IgD-negative memory B cell (primary cell): ENCODE data around the gene HAX1. TPM values are rescaled to one million over a fixed set of nuclear protein-coding genes. Genes with fewer than 3 reads are reported as not detected.
A peak's percentile ranks its signal among the peaks of the same experiment; 100 is the strongest.
"Not testable (repeated sequence)": the region's sequence is repeated elsewhere in the genome, so short reads cannot be mapped to it uniquely, and the experiment has no call there.

ENCODE experiments used
- H3K27ac Mint-ChIP-seq, 3 donors: one replicate each; pipeline ENCODE4 v1.8.0; 2020 to 2022; ENCODE audit warnings: mild to moderate bottlenecking in 3 of 3, mixed read lengths in 3 of 3, moderate library complexity in 1 of 3
- H3K27me3 Mint-ChIP-seq: one replicate; pipeline ENCODE4 v1.8.0; 2021; ENCODE audit warnings: mixed read lengths
- H3K36me3 Mint-ChIP-seq: one replicate; pipeline ENCODE4 v1.8.0; 2020; ENCODE audit warnings: mild to moderate bottlenecking, mixed read lengths
- H3K4me1 Mint-ChIP-seq, 3 donors: one replicate each; pipeline ENCODE4 v1.8.0; 2020 to 2022; ENCODE audit warnings: mixed read lengths in 3 of 3, mild to moderate bottlenecking in 1 of 3
- H3K4me3 Mint-ChIP-seq, 4 donors: one replicate each; pipeline ENCODE4 v1.8.0; 2020 to 2022; ENCODE audit warnings: mild to moderate bottlenecking in 4 of 4, mixed read lengths in 4 of 4, moderate library complexity in 3 of 4
- H3K9me3 Mint-ChIP-seq, 3 donors: one replicate each; pipeline ENCODE4 v1.8.0; 2020 to 2021; ENCODE audit warnings: mixed read lengths in 3 of 3, mild to moderate bottlenecking in 1 of 3
- polyA plus RNA-seq: library from polyadenylated mRNA; unstranded; fragments of 300-500 nt; fragmentation: Illumina TruSeq; gene quantifications from one replicate; pipeline ENCODE4 v1.2.3, GENCODE V29; 2021

The HAX1 gene
- polyA plus RNA-seq, 1 donor from 2014 or later = 119 TPM

- Mint-ChIP-seq H3K27me3 (no peaks in the 10 kb centered on the region), H3K36me3 (peaks cover 1% of the 10 kb centered on the region), H3K4me1 (peaks cover 0 to 2% (median 0%) of the 10 kb centered on the region in 3 donors), H3K27ac (no peak overlapping the region), H3K9me3 (no peaks in the 10 kb centered on the region), H3K4me3 (no peak overlapping the region)
Measured at GRCh38 chr1:154260127-154260526, 12.3 kb upstream of the HAX1 start.

GRCh38 chr1:154263465-154264332 is 8.7 kb upstream of the HAX1 start:
- Mint-ChIP-seq H3K4me1 (no peaks in the 10 kb centered on the region), H3K36me3 (peaks cover 1% of the 10 kb centered on the region), H3K4me3 (no peak overlapping the region)

DNA sequence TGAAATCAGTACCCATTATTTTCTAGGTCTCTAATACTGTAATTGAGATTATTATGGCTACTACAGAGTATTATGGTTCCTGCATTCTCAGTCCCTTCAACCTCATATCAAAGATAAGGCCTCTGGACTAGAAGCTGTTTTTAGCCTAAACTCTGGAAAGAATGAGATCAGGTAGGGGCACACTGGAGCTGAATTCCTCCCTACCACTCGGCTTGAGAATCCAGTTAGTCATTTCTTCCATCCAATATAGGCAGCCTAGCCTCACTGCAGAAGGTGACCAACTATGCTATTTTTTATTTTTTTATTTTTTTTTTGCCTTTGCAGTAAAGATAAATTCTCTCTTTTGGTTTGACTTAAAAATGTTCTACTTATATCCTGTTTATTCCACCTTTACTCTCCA is 8.0 kb upstream of the HAX1 start:
- Mint-ChIP-seq H3K9me3 (no peaks in the 10 kb centered on the region), H3K36me3 (peaks cover 1% of the 10 kb centered on the region), H3K4me3 (no peak overlapping the region), H3K27me3 (no peaks in the 10 kb centered on the region), H3K27ac (peak overlapping the region in 1 of 3 donors; percentile 35), H3K4me1 (no peaks in the 10 kb centered on the region)

More at GRCh38 chr1:154263465-154264332, 8.7 kb upstream of the HAX1 start:
- H3K27ac Mint-ChIP-seq = peak overlapping the region; percentile 32 to 35 (median 35)
- no peaks in the 10 kb centered on the region for H3K9me3 Mint-ChIP-seq
- no peaks in the 10 kb centered on the region for H3K27me3 Mint-ChIP-seq

- H3K4me1 Mint-ChIP-seq = peaks cover 0 to 3% (median 0%) of the 10 kb centered on the region in 3 donors
- no peaks in the 10 kb centered on the region for H3K9me3 Mint-ChIP-seq
- H3K27me3 Mint-ChIP-seq = no peaks in the 10 kb centered on the region
- H3K27ac Mint-ChIP-seq = peak overlapping the region; percentile 0 to 35 (median 28)
- H3K36me3 Mint-ChIP-seq = peaks cover 1% of the 10 kb centered on the region
- no peak overlapping the region for H3K4me3 Mint-ChIP-seq
Measured at GRCh38 chr1:154265586-154265985, 6.8 kb upstream of the HAX1 start.

- H3K27me3 Mint-ChIP-seq = no peaks in the 10 kb centered on the region
- H3K27ac Mint-ChIP-seq = peak overlapping the region; percentile 90 to 99 (median 93)
- peaks cover 2% of the 10 kb centered on the region for H3K36me3 Mint-ChIP-seq
- H3K4me3 Mint-ChIP-seq = peak overlapping the region in 2 of 4 donors; percentile 54 to 98
- no peaks in the 10 kb centered on the region for H3K9me3 Mint-ChIP-seq
- peaks cover 15 to 25% (median 18%) of the 10 kb centered on the region in 3 donors for H3K4me1 Mint-ChIP-seq
Measured at GRCh38 chr1:154270833-154271232, 1.6 kb upstream of the HAX1 start.

DNA sequence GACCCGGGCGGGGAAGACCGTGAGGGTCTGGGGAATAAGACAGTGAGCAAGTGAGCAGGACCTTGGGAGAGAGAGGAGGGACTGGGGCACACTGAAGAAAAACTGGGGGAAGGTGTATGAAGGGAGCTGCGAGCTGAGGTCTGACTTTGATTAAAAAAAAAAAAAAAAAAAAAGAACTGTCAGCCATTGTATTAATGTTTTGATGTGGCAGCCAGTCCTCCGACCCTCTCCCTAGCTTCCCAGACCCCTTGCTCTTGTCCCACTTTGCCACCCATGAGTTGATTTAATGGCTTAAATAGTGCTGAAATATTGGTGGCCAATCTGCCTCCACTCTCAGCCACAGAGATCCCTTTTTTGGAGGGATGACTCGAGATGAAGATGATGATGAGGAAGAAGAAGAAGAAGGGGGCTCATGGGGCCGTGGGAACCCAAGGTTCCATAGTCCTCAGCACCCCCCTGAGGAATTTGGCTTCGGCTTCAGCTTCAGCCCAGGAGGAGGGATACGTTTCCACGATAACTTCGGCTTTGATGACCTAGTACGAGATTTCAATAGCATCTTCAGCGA is 652 bp downstream of the HAX1 start:
- peaks cover 15 to 25% (median 18%) of the 10 kb centered on the region in 3 donors for H3K4me1 Mint-ChIP-seq
- H3K27me3 Mint-ChIP-seq = no peaks in the 10 kb centered on the region
- peak overlapping the region; percentile 90 to 99 (median 98) for H3K27ac Mint-ChIP-seq
- peak overlapping the region; percentile 96 to 98 (median 97) for H3K4me3 Mint-ChIP-seq
- H3K9me3 Mint-ChIP-seq = no peaks in the 10 kb centered on the region
- peaks cover 2% of the 10 kb centered on the region for H3K36me3 Mint-ChIP-seq

GRCh38 chr1:154276797-154277196 is 4.4 kb downstream of the HAX1 start:
- Mint-ChIP-seq H3K4me3 (no peak overlapping the region), H3K36me3 (peaks cover 2% of the 10 kb centered on the region)

GRCh38 chr1:154287591-154287990 is 15.2 kb downstream of the HAX1 start:
- H3K27me3 Mint-ChIP-seq, H3K4me3 Mint-ChIP-seq, H3K4me1 Mint-ChIP-seq, H3K27ac Mint-ChIP-seq, H3K36me3 Mint-ChIP-seq, H3K9me3 Mint-ChIP-seq: not testable (repeated sequence)

More at GRCh38 chr1:154276797-154277196, 4.4 kb downstream of the HAX1 start:
- H3K9me3 Mint-ChIP-seq = no peaks in the 10 kb centered on the region
- H3K27ac Mint-ChIP-seq = no peak overlapping the region
- H3K27me3 Mint-ChIP-seq = no peaks in the 10 kb centered on the region
- H3K4me1 Mint-ChIP-seq = peaks cover 10 to 17% (median 13%) of the 10 kb centered on the region in 3 donors

DNA sequence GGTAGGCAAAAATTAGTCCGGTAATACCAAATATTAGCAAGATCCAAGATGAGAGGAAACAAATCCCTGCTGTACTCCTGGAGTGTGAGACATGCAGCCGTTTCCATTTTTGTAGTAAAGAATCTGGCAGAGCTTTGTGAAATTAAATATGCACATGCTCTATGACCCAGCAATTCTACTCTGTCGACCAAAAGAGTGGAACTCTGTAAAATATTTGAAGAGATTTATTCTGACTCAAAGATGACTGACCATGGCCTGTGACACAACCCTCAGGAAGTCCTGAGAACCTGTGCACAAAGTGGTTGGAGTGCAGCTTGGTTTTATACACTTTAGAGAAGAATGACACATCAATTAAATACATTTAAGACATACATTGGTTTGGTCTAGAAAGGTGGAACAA is 16.2 kb downstream of the HAX1 start:
- H3K4me3 Mint-ChIP-seq = no peak overlapping the region
- H3K27ac Mint-ChIP-seq = no peak overlapping the region
- H3K36me3 Mint-ChIP-seq = no peaks in the 10 kb centered on the region
- no peaks in the 10 kb centered on the region for H3K4me1 Mint-ChIP-seq
- peaks cover 5% of the 10 kb centered on the region for H3K27me3 Mint-ChIP-seq
- peaks cover 0 to 9% (median 0%) of the 10 kb centered on the region in 3 donors for H3K9me3 Mint-ChIP-seq

- Mint-ChIP-seq H3K4me3 (no peak overlapping the region), H3K27me3 (peaks cover 5% of the 10 kb centered on the region), H3K27ac (no peak overlapping the region), H3K9me3 (peaks cover 2 to 17% (median 10%) of the 10 kb centered on the region in 3 donors), H3K36me3 (peaks cover 4% of the 10 kb centered on the region), H3K4me1 (no peaks in the 10 kb centered on the region)
Measured at GRCh38 chr1:154290921-154291320, 18.5 kb downstream of the HAX1 start.

GRCh38 chr1:154295408-154296235 is 23.2 kb downstream of the HAX1 start:
- Mint-ChIP-seq H3K27me3 (no peaks in the 10 kb centered on the region), H3K9me3 (peaks cover 2 to 17% (median 15%) of the 10 kb centered on the region in 3 donors), H3K27ac (no peak overlapping the region), H3K36me3 (peaks cover 4% of the 10 kb centered on the region), H3K4me1 (peaks cover 0 to 1% (median 0%) of the 10 kb centered on the region in 3 donors), H3K4me3 (no peak overlapping the region)

DNA sequence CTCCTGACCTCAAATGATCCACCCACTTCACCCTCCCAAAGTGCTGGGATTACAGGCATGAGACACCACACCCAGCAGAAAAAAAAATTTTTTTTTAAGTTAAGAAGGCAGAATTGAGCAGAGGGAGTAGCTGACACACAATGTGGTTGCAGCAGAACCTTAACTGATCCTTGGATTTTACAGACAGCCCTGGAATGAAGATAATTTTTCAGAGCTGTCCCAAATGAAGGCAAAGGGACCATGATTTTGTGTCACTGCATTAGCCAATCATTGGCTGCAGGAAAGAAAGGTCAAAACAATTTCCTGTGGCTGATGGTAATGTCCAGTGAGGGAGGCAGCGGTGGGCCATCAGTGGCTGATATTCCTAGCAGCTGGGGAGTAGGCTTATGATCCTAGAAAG is 29.2 kb downstream of the HAX1 start:
- Mint-ChIP-seq H3K9me3 (peaks cover 0 to 3% (median 0%) of the 10 kb centered on the region in 3 donors), H3K4me3 (no peak overlapping the region), H3K4me1 (peaks cover 0 to 1% (median 0%) of the 10 kb centered on the region in 3 donors), H3K27me3 (no peaks in the 10 kb centered on the region), H3K36me3 (no peaks in the 10 kb centered on the region), H3K27ac (no peak overlapping the region)

- Mint-ChIP-seq H3K27ac (no peak overlapping the region), H3K4me3 (no peak overlapping the region), H3K4me1 (no peaks in the 10 kb centered on the region), H3K36me3 (no peaks in the 10 kb centered on the region), H3K9me3 (peaks cover 0 to 3% (median 3%) of the 10 kb centered on the region in 3 donors), H3K27me3 (no peaks in the 10 kb centered on the region)
Measured at GRCh38 chr1:154304664-154305337, 32.4 kb downstream of the HAX1 start.

- Mint-ChIP-seq H3K36me3 (no peaks in the 10 kb centered on the region), H3K27me3 (no peaks in the 10 kb centered on the region), H3K9me3 (peaks cover 0 to 3% (median 3%) of the 10 kb centered on the region in 3 donors), H3K4me1 (no peaks in the 10 kb centered on the region), H3K27ac (no peak overlapping the region), H3K4me3 (no peak overlapping the region)
Measured at GRCh38 chr1:154306151-154306550, 33.7 kb downstream of the HAX1 start.
